Common myeloid progenitor, CD34-positive (primary cell): Measurements from ENCODE around the gene AKAP12.

Experiments used
- CTCF ChIA-PET: fragments of 350-600 bp; sonication (Branson Sonifier 250); formaldehyde crosslinking; loops from one replicate; lab custom pipeline; 2021; ENCODE audit warnings: antibody characterized with exemption; lab: Charles Lee
- POLR2A ChIA-PET: fragments of 350-600 bp; sonication (Branson Sonifier 250); formaldehyde crosslinking; loops from one replicate; lab custom pipeline; 2021; ENCODE audit warnings: antibody characterized with exemption; lab: Charles Lee
- DNase-seq, 3 donors: peaks; one replicate each; pipeline versions ENCODE4 v3.0.0 to v3.0.0-alpha.2; 2013
- H3K27ac ChIP-seq, 2 experiments: 1 replicate in 1 of 2; 2 replicates in 1 of 2; pipeline ENCODE4 v1.7.0; 2013; ENCODE audit warnings: inconsistent platforms in 2 of 2, low read length in 2 of 2, mild to moderate bottlenecking in 2 of 2, low read depth in 1 of 2, moderate library complexity in 1 of 2; ENCODE audit not compliant: severe bottlenecking in 2 of 2, insufficient read depth in 1 of 2, poor library complexity in 1 of 2
- H3K27me3 ChIP-seq, 5 experiments: replicated peaks in 2 of 5; 1 replicate in 3 of 5; 2 replicates in 2 of 5; pipeline versions ENCODE4 v1.6.1 to v1.7.0; 2013; ENCODE audit warnings: low read length in 4 of 5, mild to moderate bottlenecking in 2 of 5, moderate library complexity in 2 of 5, inconsistent platforms in 1 of 5; ENCODE audit not compliant: insufficient read depth in 5 of 5, control insufficient read depth in 4 of 5
- H3K36me3 ChIP-seq, 4 experiments: 1 replicate in 2 of 4; 2 replicates in 2 of 4; pipeline versions ENCODE4 v1.6.1 to v1.7.0; 2013; ENCODE audit warnings: low read length in 3 of 4, control low read depth in 1 of 4, mild to moderate bottlenecking in 1 of 4; ENCODE audit not compliant: control insufficient read depth in 4 of 4, insufficient read depth in 4 of 4
- H3K4me1 ChIP-seq, 4 experiments: 1 replicate in 3 of 4; 2 replicates in 1 of 4; pipeline versions ENCODE4 v1.6.1 to v1.7.1; 2013; ENCODE audit warnings: low read length in 3 of 4, mild to moderate bottlenecking in 3 of 4, control low read depth in 1 of 4, inconsistent platforms in 1 of 4, moderate library complexity in 1 of 4; ENCODE audit not compliant: control insufficient read depth in 4 of 4, insufficient read depth in 4 of 4; ENCODE audit errors: control extremely low read depth in 1 of 4
- H3K4me3 ChIP-seq, 7 experiments: 1 replicate in 4 of 7; 2 replicates in 3 of 7; pipeline versions ENCODE4 v1.5.1 to v1.7.0; 2013; ENCODE audit warnings: mild to moderate bottlenecking in 7 of 7, low read length in 6 of 7, moderate library complexity in 6 of 7, inconsistent platforms in 2 of 7, low read depth in 2 of 7, control low read depth in 1 of 7; ENCODE audit not compliant: insufficient read depth in 4 of 7, control insufficient read depth in 1 of 7; ENCODE audit errors: extremely low read depth in 1 of 7
- H3K9me3 ChIP-seq, 5 experiments: 1 replicate in 4 of 5; 2 replicates in 1 of 5; pipeline versions ENCODE4 v1.6.1 to v1.7.1; 2013; ENCODE audit warnings: low read length in 4 of 5, mild to moderate bottlenecking in 2 of 5, inconsistent platforms in 1 of 5, low read depth in 1 of 5, moderate library complexity in 1 of 5; ENCODE audit not compliant: control insufficient read depth in 4 of 5, insufficient read depth in 2 of 5; ENCODE audit errors: control extremely low read depth in 1 of 5
- WGBS: methylation state at CpG from one replicate; pipeline ENCODE4 v1.1.5; 2013; ENCODE audit not compliant: insufficient coverage; 5-methylcytosine and 5-hydroxymethylcytosine counted together

The AKAP12 gene

GRCh38 chr6:151279891-151280290, 40.1 kb downstream of the AKAP12 start:
- no peaks in the 10 kb centered on the region for H3K36me3 ChIP-seq
- no peaks in the 10 kb centered on the region for H3K4me1 ChIP-seq
- no peak overlapping the region for H3K27ac ChIP-seq
- H3K4me3 ChIP-seq: no peak overlapping the region
- WGBS: no CpG with 5 or more reads among the region's 2 CpGs
- peaks cover 3 to 33% (median 9%) of the 10 kb centered on the region in 5 experiments for H3K27me3 ChIP-seq
- no peaks in the 10 kb centered on the region for H3K9me3 ChIP-seq
- ChIA-PET POLR2A (no interaction called here), CTCF (no interaction called here)
- DNase-seq: no peak

- ChIA-PET CTCF (no interaction called here), POLR2A (no interaction called here)
- no CpG with 5 or more reads among the region's 4 CpGs for WGBS
- Histone ChIP-seq H3K4me3 (no peak overlapping the region), H3K36me3 (no peaks in the 10 kb centered on the region), H3K9me3 (no peaks in the 10 kb centered on the region), H3K4me1 (no peaks in the 10 kb centered on the region), H3K27me3 (peaks cover 3 to 31% (median 9%) of the 10 kb centered on the region in 5 experiments), H3K27ac (no peak overlapping the region)
- DNase-seq: no peak
These were observed 41.1 kb downstream of the AKAP12 start for GRCh38 chr6:151280859-151281258.

- Histone ChIP-seq H3K4me3 (no peak overlapping the region), H3K27ac (no peak overlapping the region), H3K27me3 (peaks cover 0 to 13% (median 8%) of the 10 kb centered on the region in 5 experiments), H3K9me3 (no peaks in the 10 kb centered on the region), H3K36me3 (no peaks in the 10 kb centered on the region), H3K4me1 (peaks cover 0 to under 1% (median 0%) of the 10 kb centered on the region in 4 experiments)
- WGBS: 97% methylated on average over 10 of the region's 11 CpGs
- DNase-seq: no peak
- ChIA-PET CTCF (no interaction called here), POLR2A (no interaction called here)
These were observed 44.2 kb downstream of the AKAP12 start for GRCh38 chr6:151284012-151284411.

GRCh38 chr6:151284548-151285017, 44.8 kb downstream of the AKAP12 start:
- no peak for DNase-seq
- no peaks in the 10 kb centered on the region for H3K36me3 ChIP-seq
- POLR2A ChIA-PET: no interaction called here
- CTCF ChIA-PET: no interaction called here
- whole genome bisulfite sequencing: 67% methylated on average over 3 of the region's 4 CpGs
- H3K4me3 ChIP-seq: no peak overlapping the region
- no peak overlapping the region for H3K27ac ChIP-seq
- peaks cover 0 to 12% (median 7%) of the 10 kb centered on the region in 5 experiments for H3K27me3 ChIP-seq
- H3K4me1 ChIP-seq: peaks cover 0 to 5% (median under 1%) of the 10 kb centered on the region in 4 experiments
- no peaks in the 10 kb centered on the region for H3K9me3 ChIP-seq

GRCh38 chr6:151285122-151285521, 45.4 kb downstream of the AKAP12 start:
- H3K27ac ChIP-seq: no peak overlapping the region
- peaks cover 0 to 13% (median 7%) of the 10 kb centered on the region in 5 experiments for H3K27me3 ChIP-seq
- H3K9me3 ChIP-seq: no peaks in the 10 kb centered on the region
- no peak for DNase-seq
- ChIA-PET CTCF (no interaction called here), POLR2A (no interaction called here)
- H3K4me1 ChIP-seq: peaks cover 0 to 10% (median under 1%) of the 10 kb centered on the region in 4 experiments
- no peak overlapping the region for H3K4me3 ChIP-seq
- no peaks in the 10 kb centered on the region for H3K36me3 ChIP-seq

- Histone ChIP-seq H3K27me3 (peaks cover 0 to 19% (median 10%) of the 10 kb centered on the region in 5 experiments), H3K27ac (no peak overlapping the region), H3K36me3 (no peaks in the 10 kb centered on the region), H3K4me3 (no peak overlapping the region), H3K9me3 (no peaks in the 10 kb centered on the region), H3K4me1 (peaks cover 0 to 10% (median under 1%) of the 10 kb centered on the region in 4 experiments)
- ChIA-PET POLR2A (no interaction called here), CTCF (no interaction called here)
- peak in 1 of 3 donors; percentile 5 for DNase-seq
- WGBS: 90% methylated on average over 7 of the region's 7 CpGs
These were observed 46.4 kb downstream of the AKAP12 start for GRCh38 chr6:151286214-151286613.

GRCh38 chr6:151288712-151289398, 49.1 kb downstream of the AKAP12 start:
- peaks cover 0 to 10% (median under 1%) of the 10 kb centered on the region in 4 experiments for H3K4me1 ChIP-seq
- DNase-seq: no peak
- H3K36me3 ChIP-seq: no peaks in the 10 kb centered on the region
- H3K27ac ChIP-seq: no peak overlapping the region
- 86% methylated on average over 7 of the region's 10 CpGs for WGBS
- no peak overlapping the region for H3K4me3 ChIP-seq
- ChIA-PET POLR2A (no interaction called here), CTCF (no interaction called here)
- peaks cover 0 to 27% (median 14%) of the 10 kb centered on the region in 5 experiments for H3K27me3 ChIP-seq
- no peaks in the 10 kb centered on the region for H3K9me3 ChIP-seq
